Adrenal gland (tissue), 12 donors: ENCODE measurements around the gene PKN1. TPM values are rescaled to one million over a fixed set of nuclear protein-coding genes. Genes with fewer than 3 reads are reported as not detected.

Experiments
- DNase-seq, 7 donors: peaks; one replicate each; pipeline ENCODE4 v3.0.0-alpha.2; 2019 to 2020
- H3K27ac ChIP-seq, 5 donors: fragments of 200-600 bp; sonication (generic) in 4 of 5; 1 replicate in 3 of 5; 2 replicates in 2 of 5; pipeline versions ENCODE4 v1.5.1 to v1.8.0; 2016 to 2020; ENCODE audit warnings: mild to moderate bottlenecking in 1 of 5
- H3K27me3 ChIP-seq: fragments of 200-600 bp; 2 replicates; pipeline ENCODE4 v1.8.0; 2021
- H3K36me3 ChIP-seq, 2 donors: fragments of 200-600 bp; replicated peaks in 1 of 2; 1 replicate in 1 of 2; 2 replicates in 1 of 2; pipeline versions ENCODE4 v1.5.1 to v1.8.0; 2018 to 2022
- H3K4me1 ChIP-seq, 2 donors: fragments of 200-600 bp; replicated peaks in 1 of 2; 1 replicate in 1 of 2; 2 replicates in 1 of 2; pipeline versions ENCODE4 v1.5.1 to v1.8.0; 2018 to 2021
- H3K4me3 ChIP-seq, 4 donors: fragments of 200-600 bp; sonication (generic) in 3 of 4; one replicate each; pipeline ENCODE4 v1.5.1; 2016 to 2018
- H3K9me3 ChIP-seq, 3 donors: fragments of 200-600 bp; sonication (generic) in 1 of 3; replicated peaks in 1 of 3; 1 replicate in 2 of 3; 2 replicates in 1 of 3; pipeline versions ENCODE4 v1.5.1 to v1.8.0; 2016 to 2021
- POLR2A ChIP-seq, 2 donors: fragments of 450-650 bp; IDR thresholded peaks; one replicate each; pipeline ENCODE4 v1.6.1; 2017; ENCODE audit warnings: antibody characterized with exemption in 2 of 2, mild to moderate bottlenecking in 2 of 2, moderate library complexity in 1 of 2
- WGBS, 4 donors: extraction: QIAGEN DNeasy Blood & Tissue Kit in 2 of 4; methylation state at CpG; one replicate each; pipeline versions ENCODE4 v1.1.5 to v1.1.7; 2013 to 2017; 5-methylcytosine and 5-hydroxymethylcytosine counted together
- intact Hi-C, 2 donors: fragments of 100-400 bp; cut with DNase I; formaldehyde crosslinking; loops; one replicate each; pipeline versions ENCODE4 v1.14.1 to v1.15.0; 2022 to 2023
- polyA plus RNA-seq, 3 donors: library from polyadenylated mRNA; stranded (reverse); fragments of 200-250 nt in 2 of 3; fragments of 350-450 nt in 1 of 3; fragmentation: Illumina TruSeq in 1 of 3; extraction: RNeasy Lipid Tissue Mini Kit (QIAGEN cat#74804) in 1 of 3; gene quantifications; one replicate each; pipeline ENCODE4 v1.2.3, GENCODE V29; 2013 to 2014
- small RNA-seq, 2 donors: library from RNA; depleted of rRNA; stranded (forward); fragments of <200 nt; gene quantifications; one replicate each; pipeline ENCODE3, GENCODE V24; 2016
- total RNA-seq, 9 donors: library from RNA; depleted of rRNA in 4 of 9; stranded (reverse); fragments of >200 nt in 4 of 9; fragments of 120-200 nt in 1 of 9; fragmentation: NEBNext Ultra II Directional in 1 of 9; extraction: Animal tissue kit (Norgen Biotek cat#: 25700) in 1 of 9; gene quantifications; one replicate each; pipeline versions ENCODE4 v1.1.0 to v1.2.4, GENCODE V29; 2013 to 2023
- TF ChIP-seq, protein P1 (sequence below), 6 experiments: fragments of 450-650 bp in 4 of 6; fragments of 200-600 bp in 2 of 6; sonication (generic) in 1 of 6; IDR thresholded peaks; 1 replicate in 5 of 6; 2 replicates in 1 of 6; pipeline versions ENCODE4 v1.5.1 to v1.8.0; 2016 to 2021; ENCODE audit warnings: antibody characterized with exemption in 6 of 6, mild to moderate bottlenecking in 2 of 6, moderate library complexity in 1 of 6
- donor health status: healthy with polysubstance abuse.
- donor health status: Bipolar disorder and iron deficiency.
- donor health status: DM: yes; HTN: yes; CAD: no.
- donor health status: DM: no; HTN: no; CAD: no.
- donor health status: DM: no; HTN: no; CAD: no.
- donor health status: DM: yes; HTN: yes; CAD: no.

PKN1 gene
- total and polyA plus RNA-seq, 12 donors, result 27.5 to 209 (median 120) TPM

DNA sequence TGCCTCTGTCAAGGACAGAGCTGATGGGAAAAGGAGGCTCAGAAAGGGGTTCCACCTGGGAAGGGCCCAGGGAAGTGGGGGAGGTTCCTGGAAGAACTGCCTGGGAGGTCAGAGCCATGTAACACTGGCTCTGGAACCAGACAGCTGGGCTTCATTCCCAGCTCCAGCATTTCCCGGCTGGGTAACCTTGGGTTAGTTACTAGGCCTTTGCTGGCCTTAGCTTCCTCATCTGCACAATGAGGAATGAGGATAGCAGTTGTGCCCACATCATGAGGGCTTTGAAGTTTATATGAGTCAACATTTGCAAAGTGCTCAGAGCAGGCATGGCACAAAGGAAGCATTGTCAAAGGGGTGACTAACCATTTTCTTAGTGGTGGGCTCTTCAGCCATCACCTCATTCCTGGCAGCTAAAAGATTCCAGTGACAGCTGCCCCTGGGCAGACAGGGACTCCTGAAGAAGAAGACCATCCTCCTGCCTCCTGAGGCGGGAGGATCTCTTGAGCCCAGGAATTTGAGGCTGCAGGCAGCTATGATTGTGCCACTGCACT is 86.8 kb downstream of the PKN1 start:
- Histone ChIP-seq H3K9me3 (no peaks in the 10 kb centered on the region), H3K27ac (peak overlapping the region; percentile 78 to 100 (median 93)), H3K4me3 (no peak overlapping the region), H3K27me3 (no peaks in the 10 kb centered on the region), H3K36me3 (peaks cover 0 to 20% of the 10 kb centered on the region in 2 donors), H3K4me1 (peaks cover 31 to 33% of the 10 kb centered on the region in 2 donors)
- intact Hi-C loops, result no loop called here
- 50 to 55% (median 52%) methylated on average over 2 of the region's 2 CpGs; no CpG with 5 or more reads in 1 of the 4 donors for WGBS, 4 donors
- DNase-seq, result peak in 6 of 7 donors; percentile 71 to 87 (median 80)
- TF ChIP-seq POLR2A (IDR thresholded peaks at IDR 0.05), result peak in 1 of 2 donors; percentile 26
- TF ChIP-seq, protein P1, sequence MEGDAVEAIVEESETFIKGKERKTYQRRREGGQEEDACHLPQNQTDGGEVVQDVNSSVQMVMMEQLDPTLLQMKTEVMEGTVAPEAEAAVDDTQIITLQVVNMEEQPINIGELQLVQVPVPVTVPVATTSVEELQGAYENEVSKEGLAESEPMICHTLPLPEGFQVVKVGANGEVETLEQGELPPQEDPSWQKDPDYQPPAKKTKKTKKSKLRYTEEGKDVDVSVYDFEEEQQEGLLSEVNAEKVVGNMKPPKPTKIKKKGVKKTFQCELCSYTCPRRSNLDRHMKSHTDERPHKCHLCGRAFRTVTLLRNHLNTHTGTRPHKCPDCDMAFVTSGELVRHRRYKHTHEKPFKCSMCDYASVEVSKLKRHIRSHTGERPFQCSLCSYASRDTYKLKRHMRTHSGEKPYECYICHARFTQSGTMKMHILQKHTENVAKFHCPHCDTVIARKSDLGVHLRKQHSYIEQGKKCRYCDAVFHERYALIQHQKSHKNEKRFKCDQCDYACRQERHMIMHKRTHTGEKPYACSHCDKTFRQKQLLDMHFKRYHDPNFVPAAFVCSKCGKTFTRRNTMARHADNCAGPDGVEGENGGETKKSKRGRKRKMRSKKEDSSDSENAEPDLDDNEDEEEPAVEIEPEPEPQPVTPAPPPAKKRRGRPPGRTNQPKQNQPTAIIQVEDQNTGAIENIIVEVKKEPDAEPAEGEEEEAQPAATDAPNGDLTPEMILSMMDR (IDR thresholded peaks at IDR 0.05), result no peak

DNA sequence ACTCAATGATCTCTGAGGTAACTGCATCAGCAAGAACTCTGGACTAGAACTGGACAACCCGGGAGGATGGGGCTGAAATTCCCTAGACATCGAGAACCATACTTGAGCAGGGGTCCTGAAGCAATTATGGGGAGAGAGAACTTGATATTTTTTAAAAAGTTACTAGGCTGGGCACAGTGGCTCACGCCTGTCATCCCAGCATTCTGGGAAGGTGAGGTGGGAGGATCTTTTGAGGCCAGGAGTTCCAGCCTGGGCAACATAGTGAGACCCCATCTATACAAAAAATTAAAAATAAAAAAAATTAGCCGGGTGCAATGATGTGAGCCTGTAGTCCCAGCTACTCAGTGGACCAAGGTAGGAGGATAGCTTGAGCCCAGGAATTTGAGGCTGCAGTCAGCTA is 87.4 kb downstream of the PKN1 start:
- Histone ChIP-seq H3K36me3 (peaks cover 0 to 14% of the 10 kb centered on the region in 2 donors), H3K4me3 (no peak overlapping the region), H3K4me1 (peaks cover 26 to 27% of the 10 kb centered on the region in 2 donors), H3K9me3 (no peaks in the 10 kb centered on the region), H3K27me3 (no peaks in the 10 kb centered on the region), H3K27ac (peak overlapping the region in 4 of 5 donors; percentile 21 to 100 (median 88))
- intact Hi-C loops, result no loop called here
- WGBS, 4 donors, result 93 to 99% (median 94%) methylated on average over 4 of the region's 4 CpGs
- no peak for TF ChIP-seq POLR2A (IDR thresholded peaks at IDR 0.05)
- TF ChIP-seq, protein P1 (IDR thresholded peaks at IDR 0.05), result no peak
- no peak for DNase-seq

Small RNA genes lying within 50 kb of the gene (small RNA-seq; reads per million reads assigned to genes)
- 0 reads per million in 2 donors for gene SNRPGP15

Other genes starting within 250 kb of the PKN1 start
- gene ADGRL1, start 227.1 kb upstream of the PKN1 start, total RNA-seq, result 10 to 100 TPM in 7 of 9 donors, 1 to 10 TPM in 2; 2.7 to 24.4 (median 13.0) TPM
- 10 to 100 TPM in 1 of 3 donors, 1 to 10 TPM in 2; 2.2 to 25.7 (median 7.8) TPM for gene ADGRL1, start 227.1 kb upstream of the PKN1 start, polyA plus RNA-seq
- gene ADGRE5, start 51.9 kb upstream of the PKN1 start, total RNA-seq, result 100 to 1,000 TPM in 1 of 9 donors, 10 to 100 TPM in 7, 1 to 10 TPM in 1; 7.4 to 103 (median 70.6) TPM
- gene ADGRE5, start 51.9 kb upstream of the PKN1 start, polyA plus RNA-seq, result 10 to 100 TPM; 11.7 to 25.8 (median 15.9) TPM
- gene DDX39A, start 14.0 kb upstream of the PKN1 start, total RNA-seq, result 10 to 100 TPM; 30.7 to 60.7 (median 42.7) TPM
- gene DDX39A, start 14.0 kb upstream of the PKN1 start, polyA plus RNA-seq, result 100 to 1,000 TPM in 2 of 3 donors, 10 to 100 TPM in 1; 26.7 to 262 (median 126) TPM
- 10 to 100 TPM in 1 of 9 donors, 1 to 10 TPM in 8; 2.0 to 31.1 (median 4.5) TPM for gene PTGER1, start 42.0 kb downstream of the PKN1 start, total RNA-seq
- gene PTGER1, start 42.0 kb downstream of the PKN1 start, polyA plus RNA-seq, result 1 to 10 TPM in 2 of 3 donors, not detected in 1; 1.9 to 4.8 TPM
- gene GIPC1, start 62.8 kb downstream of the PKN1 start, total RNA-seq, result 100 to 1,000 TPM in 1 of 9 donors, 10 to 100 TPM in 8; 52.2 to 107 (median 62.3) TPM
- 10 to 100 TPM; 26.6 to 85.7 (median 74.3) TPM for gene GIPC1, start 62.8 kb downstream of the PKN1 start, polyA plus RNA-seq
- gene DNAJB1, start 85.1 kb downstream of the PKN1 start, total RNA-seq, result 100 to 1,000 TPM in 7 of 9 donors, 10 to 100 TPM in 2; 86.9 to 273 (median 142) TPM
- 100 to 1,000 TPM in 1 of 3 donors, 10 to 100 TPM in 2; 42.5 to 192 (median 45.5) TPM for gene DNAJB1, start 85.1 kb downstream of the PKN1 start, polyA plus RNA-seq
- 100 to 1,000 TPM; 108 to 282 (median 198) TPM for gene TECR, start 96.3 kb downstream of the PKN1 start, total RNA-seq
- gene TECR, start 96.3 kb downstream of the PKN1 start, polyA plus RNA-seq, result 100 to 1,000 TPM; 212 to 610 (median 550) TPM
- gene NDUFB7, start 138.8 kb downstream of the PKN1 start, total RNA-seq, result 100 to 1,000 TPM; 170 to 658 (median 357) TPM
- gene NDUFB7, start 138.8 kb downstream of the PKN1 start, polyA plus RNA-seq, result 100 to 1,000 TPM in 2 of 3 donors, 10 to 100 TPM in 1; 19.1 to 848 (median 637) TPM
- not detected for gene CLEC17A, start 149.8 kb downstream of the PKN1 start, total RNA-seq
- gene CLEC17A, start 149.8 kb downstream of the PKN1 start, polyA plus RNA-seq, result under 1 TPM in 2 of 3 donors, not detected in 1; 0.03 to 0.16 TPM
- gene ADGRE3, start 241.5 kb downstream of the PKN1 start, total RNA-seq, result under 1 TPM in 2 of 9 donors, not detected in 7; 0.06 to 0.39 TPM
- gene ADGRE3, start 241.5 kb downstream of the PKN1 start, polyA plus RNA-seq, result not detected